KMS-11 (cell line): Measurements from ENCODE around the gene FNTB.

Experiments
- H2AFZ ChIP-seq: fragments of 200-600 bp; sonication (generic); 2 replicates; pipeline ENCODE4 v1.6.1; 2016; ENCODE audit warnings: antibody characterized with exemption, mixed run types, low read depth
- H3K27ac ChIP-seq: fragments of 200-600 bp; sonication (generic); 2 replicates; pipeline ENCODE4 v1.6.1; 2016; ENCODE audit warnings: mild to moderate bottlenecking, mixed run types
- H3K27me3 ChIP-seq: fragments of 200-600 bp; sonication (generic); 2 replicates; pipeline ENCODE4 v1.6.1; 2017; ENCODE audit warnings: mild to moderate bottlenecking, low read depth, mixed run types, moderate library complexity; ENCODE audit not compliant: insufficient read depth
- H3K36me3 ChIP-seq: fragments of 200-600 bp; sonication (generic); 2 replicates; pipeline ENCODE4 v1.6.1; 2017; ENCODE audit warnings: mild to moderate bottlenecking, mixed run types; ENCODE audit not compliant: insufficient read depth
- H3K4me1 ChIP-seq: fragments of 200-600 bp; sonication (generic); 2 replicates; pipeline ENCODE4 v1.6.1; 2016; ENCODE audit warnings: mild to moderate bottlenecking, low read depth, mixed run types; ENCODE audit not compliant: poor library complexity, severe bottlenecking
- H3K4me2 ChIP-seq: fragments of 200-600 bp; sonication (generic); 2 replicates; pipeline ENCODE4 v1.7.0; 2016; ENCODE audit warnings: mild to moderate bottlenecking, mixed run types
- H3K4me3 ChIP-seq: fragments of 200-600 bp; sonication (generic); IDR thresholded peaks from 2 replicates; pipeline ENCODE4 v1.6.1; 2017; ENCODE audit warnings: low read depth, low read length, mixed read lengths; ENCODE audit not compliant: insufficient read depth
- H3K79me2 ChIP-seq: fragments of 200-600 bp; sonication (generic); 2 replicates; pipeline ENCODE4 v1.6.1; 2016; ENCODE audit warnings: low read depth, mixed run types; ENCODE audit not compliant: insufficient read depth
- H3K9ac ChIP-seq: fragments of 200-600 bp; sonication (generic); 2 replicates; pipeline ENCODE4 v1.6.1; 2016; ENCODE audit warnings: mild to moderate bottlenecking, mixed run types
- H4K20me1 ChIP-seq: fragments of 200-600 bp; sonication (generic); 2 replicates; pipeline ENCODE4 v1.6.1; 2016; ENCODE audit warnings: mild to moderate bottlenecking, mixed run types; ENCODE audit not compliant: insufficient read depth
- TF ChIP-seq, protein P1 (sequence below): fragments of 200-600 bp; sonication (generic); conservative IDR thresholded peaks from 2 replicates; pipeline ENCODE4 v1.6.1; 2017; ENCODE audit warnings: low read depth, mild to moderate bottlenecking, antibody characterized with exemption, low read length, moderate library complexity, mixed read lengths

The FNTB gene

DNA sequence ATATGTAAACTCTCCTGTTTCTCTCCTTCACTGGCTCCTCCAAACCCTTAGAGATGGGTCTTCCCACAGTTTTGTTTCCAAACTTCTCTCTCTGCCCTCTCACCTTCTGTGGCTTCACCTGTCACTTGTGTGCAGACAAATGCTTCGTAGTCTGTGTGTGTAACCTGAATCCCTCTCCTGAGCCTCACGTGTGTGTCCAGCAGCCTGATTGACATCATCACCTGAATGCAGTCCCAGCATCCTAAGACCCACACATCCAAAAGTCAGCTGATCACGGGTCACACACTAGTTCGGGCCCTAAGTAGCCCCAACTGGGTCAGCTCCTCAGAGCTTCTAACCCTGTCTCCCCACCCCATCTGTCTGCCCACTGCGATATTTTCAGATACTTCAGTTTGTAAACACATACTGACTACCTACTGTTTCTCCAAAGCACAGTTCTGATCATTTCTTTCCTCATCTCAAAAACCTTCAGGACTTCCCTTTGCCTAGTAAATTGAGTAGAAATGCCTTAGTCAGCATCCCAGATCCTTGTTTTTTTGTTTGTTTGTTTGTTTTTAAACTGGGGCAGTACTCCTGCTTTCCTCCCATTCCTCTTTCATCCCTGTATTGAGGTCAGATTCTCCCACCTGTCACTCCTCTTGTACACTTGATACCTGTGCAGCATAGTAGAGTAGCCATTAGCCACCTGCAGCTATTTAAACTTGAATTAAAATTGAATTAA is 23.7 kb downstream of the FNTB start:
- no peak overlapping the region for H3K4me2 ChIP-seq
- H3K27me3 ChIP-seq = no peaks in the 10 kb centered on the region
- H3K4me1 ChIP-seq = no peaks in the 10 kb centered on the region
- no peak overlapping the region for H3K27ac ChIP-seq
- H3K36me3 ChIP-seq = no peaks in the 10 kb centered on the region
- H2AFZ ChIP-seq = no peak overlapping the region
- no peak overlapping the region for H3K9ac ChIP-seq
- TF ChIP-seq, protein P1, sequence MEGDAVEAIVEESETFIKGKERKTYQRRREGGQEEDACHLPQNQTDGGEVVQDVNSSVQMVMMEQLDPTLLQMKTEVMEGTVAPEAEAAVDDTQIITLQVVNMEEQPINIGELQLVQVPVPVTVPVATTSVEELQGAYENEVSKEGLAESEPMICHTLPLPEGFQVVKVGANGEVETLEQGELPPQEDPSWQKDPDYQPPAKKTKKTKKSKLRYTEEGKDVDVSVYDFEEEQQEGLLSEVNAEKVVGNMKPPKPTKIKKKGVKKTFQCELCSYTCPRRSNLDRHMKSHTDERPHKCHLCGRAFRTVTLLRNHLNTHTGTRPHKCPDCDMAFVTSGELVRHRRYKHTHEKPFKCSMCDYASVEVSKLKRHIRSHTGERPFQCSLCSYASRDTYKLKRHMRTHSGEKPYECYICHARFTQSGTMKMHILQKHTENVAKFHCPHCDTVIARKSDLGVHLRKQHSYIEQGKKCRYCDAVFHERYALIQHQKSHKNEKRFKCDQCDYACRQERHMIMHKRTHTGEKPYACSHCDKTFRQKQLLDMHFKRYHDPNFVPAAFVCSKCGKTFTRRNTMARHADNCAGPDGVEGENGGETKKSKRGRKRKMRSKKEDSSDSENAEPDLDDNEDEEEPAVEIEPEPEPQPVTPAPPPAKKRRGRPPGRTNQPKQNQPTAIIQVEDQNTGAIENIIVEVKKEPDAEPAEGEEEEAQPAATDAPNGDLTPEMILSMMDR = no peak
- no peaks in the 10 kb centered on the region for H4K20me1 ChIP-seq
- H3K4me3 ChIP-seq = no peak overlapping the region
- H3K79me2 ChIP-seq = no peaks in the 10 kb centered on the region

DNA sequence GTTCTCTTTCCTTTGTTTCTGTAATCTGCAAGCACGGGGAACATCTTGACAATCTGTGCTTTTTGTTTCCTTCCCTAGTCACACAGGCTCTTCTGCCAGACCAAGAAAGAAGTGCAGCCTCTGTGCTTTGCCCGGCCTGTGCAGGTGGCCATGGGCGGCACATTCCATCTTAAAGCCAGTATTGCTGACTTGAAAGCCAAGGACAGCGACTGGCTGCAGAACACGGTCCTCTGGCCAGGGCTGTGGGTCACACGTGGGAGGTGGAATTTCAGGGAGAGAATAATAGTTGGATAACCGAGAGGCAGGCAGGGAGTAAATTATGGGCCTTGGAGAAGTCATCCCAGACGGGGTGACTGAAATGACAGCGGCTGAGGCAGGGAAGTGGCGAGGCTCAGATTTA is 24.8 kb downstream of the FNTB start:
- no peak overlapping the region for H2AFZ ChIP-seq
- H3K9ac ChIP-seq = no peak overlapping the region
- no peaks in the 10 kb centered on the region for H4K20me1 ChIP-seq
- H3K4me3 ChIP-seq = no peak overlapping the region
- no peak overlapping the region for H3K4me2 ChIP-seq
- no peak overlapping the region for H3K27ac ChIP-seq
- no peaks in the 10 kb centered on the region for H3K79me2 ChIP-seq
- H3K27me3 ChIP-seq = no peaks in the 10 kb centered on the region
- TF ChIP-seq, protein P1 = no peak
- H3K4me1 ChIP-seq = no peaks in the 10 kb centered on the region
- H3K36me3 ChIP-seq = no peaks in the 10 kb centered on the region

DNA sequence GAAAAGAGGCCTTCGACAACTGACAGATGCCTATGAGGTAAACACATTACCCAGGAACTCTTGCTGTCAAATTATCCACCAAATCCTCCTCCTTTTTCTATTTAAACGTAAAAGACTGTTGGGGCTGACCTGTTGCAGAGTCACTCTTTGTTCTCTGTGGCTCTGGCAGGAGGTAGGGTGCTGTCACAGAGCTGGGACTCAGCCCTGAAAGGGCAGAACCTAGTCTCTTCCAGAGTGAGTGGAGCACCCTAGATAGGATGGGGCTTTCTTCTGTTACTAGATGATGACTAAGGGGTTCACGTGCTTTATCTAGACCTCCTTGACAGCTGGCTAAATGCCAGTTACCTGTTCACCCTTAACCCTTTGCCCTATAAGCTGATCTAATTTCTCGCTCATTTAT is 25.7 kb downstream of the FNTB start:
- Histone ChIP-seq H3K27ac (no peak overlapping the region), H4K20me1 (no peaks in the 10 kb centered on the region), H3K36me3 (no peaks in the 10 kb centered on the region), H3K79me2 (no peaks in the 10 kb centered on the region), H2AFZ (no peak overlapping the region), H3K27me3 (no peaks in the 10 kb centered on the region), H3K4me2 (no peak overlapping the region), H3K4me1 (no peaks in the 10 kb centered on the region), H3K9ac (no peak overlapping the region), H3K4me3 (no peak overlapping the region)
- TF ChIP-seq, protein P1 = no peak

DNA sequence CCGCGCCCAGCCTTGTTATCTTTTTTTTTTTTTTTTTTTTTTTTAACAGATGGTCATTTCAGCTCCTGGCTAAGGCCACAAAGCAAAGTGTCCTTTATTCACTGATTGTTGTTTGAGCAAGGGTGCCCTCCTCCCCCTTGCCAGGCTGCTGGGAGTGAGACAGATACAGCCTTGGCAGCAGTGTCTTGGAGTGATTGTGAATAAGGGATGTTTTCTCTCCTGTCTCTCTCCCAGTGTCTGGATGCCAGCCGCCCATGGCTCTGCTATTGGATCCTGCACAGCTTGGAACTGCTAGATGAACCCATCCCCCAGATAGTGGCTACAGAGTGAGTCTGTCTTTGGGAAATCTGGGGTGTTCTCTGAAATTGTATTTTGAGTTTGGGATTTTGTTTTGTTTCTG is 28.7 kb downstream of the FNTB start:
- H3K4me2 ChIP-seq = no peak overlapping the region
- TF ChIP-seq, protein P1 = no peak
- no peak overlapping the region for H3K4me3 ChIP-seq
- no peak overlapping the region for H3K9ac ChIP-seq
- no peaks in the 10 kb centered on the region for H3K27me3 ChIP-seq
- H4K20me1 ChIP-seq = no peaks in the 10 kb centered on the region
- no peaks in the 10 kb centered on the region for H3K79me2 ChIP-seq
- H3K36me3 ChIP-seq = no peaks in the 10 kb centered on the region
- no peak overlapping the region for H3K27ac ChIP-seq
- no peak overlapping the region for H2AFZ ChIP-seq
- peaks cover 8% of the 10 kb centered on the region for H3K4me1 ChIP-seq
